B cell (primary cell): ENCODE data around the gene CFAP73. TPM values are rescaled to one million over a fixed set of nuclear protein-coding genes. Genes with fewer than 3 reads are reported as not detected.
A peak's percentile ranks its signal among the peaks of the same experiment; 100 is the strongest.

ENCODE experiments used
- ATAC-seq: fragments of 200-7000 bp; cut with Tn5 transposase; one replicate; pipeline ENCODE4 v1.10.0; 2021; ENCODE audit warnings: low read depth, mild to moderate bottlenecking, moderate number of reproducible peaks, moderate library complexity
- CTCF ChIA-PET: fragments of 350-600 bp; sonication (Branson Sonifier 250); formaldehyde crosslinking; loops from one replicate; lab custom pipeline; 2021; ENCODE audit warnings: antibody characterized with exemption, inconsistent platforms; lab: Charles Lee
- POLR2A ChIA-PET: fragments of 350-600 bp; sonication (Branson Sonifier 250); formaldehyde crosslinking; loops from one replicate; lab custom pipeline; 2021; ENCODE audit warnings: antibody characterized with exemption; lab: Charles Lee
- DNase-seq: peaks from one replicate; pipeline ENCODE4 v3.0.0; 2013
- H2AFZ ChIP-seq: 2 replicates; pipeline ENCODE4 v1.6.1; 2012; ENCODE audit warnings: mild to moderate bottlenecking, low read depth, low read length; ENCODE audit not compliant: insufficient read depth, poor library complexity, severe bottlenecking
- H3K27ac ChIP-seq, 2 donors: 1 replicate in 1 of 2; 2 replicates in 1 of 2; pipeline ENCODE4 v1.5.1; 2012 to 2013; ENCODE audit warnings: low read length in 2 of 2, mild to moderate bottlenecking in 2 of 2, moderate library complexity in 1 of 2
- H3K27me3 ChIP-seq, 4 experiments: fragments of 200-600 bp in 1 of 4; sonication (generic) in 1 of 4; replicated peaks in 1 of 4; 1 replicate in 2 of 4; 2 replicates in 2 of 4; pipeline versions ENCODE4 v1.6.1 to v1.7.0; 2013 to 2016; ENCODE audit warnings: low read length in 3 of 4, mild to moderate bottlenecking in 2 of 4, mixed read lengths in 1 of 4, moderate library complexity in 1 of 4; ENCODE audit not compliant: insufficient read depth in 4 of 4, control insufficient read depth in 3 of 4; ENCODE audit errors: control extremely low read depth in 1 of 4
- H3K36me3 ChIP-seq, 2 experiments: replicated peaks in 1 of 2; 1 replicate in 1 of 2; 2 replicates in 1 of 2; pipeline versions ENCODE4 v1.6.1 to v1.7.1; 2013; ENCODE audit warnings: low read length in 1 of 2; ENCODE audit not compliant: insufficient read depth in 2 of 2, control insufficient read depth in 1 of 2; ENCODE audit errors: control extremely low read depth in 1 of 2, extremely low read depth in 1 of 2
- H3K4me1 ChIP-seq, 2 donors: fragments of 200-600 bp in 1 of 2; sonication (generic) in 1 of 2; 1 replicate in 1 of 2; 2 replicates in 1 of 2; pipeline versions ENCODE4 v1.5.1 to v1.6.1; 2013 to 2017; ENCODE audit warnings: low read length in 2 of 2; ENCODE audit not compliant: control insufficient read depth in 2 of 2, insufficient read depth in 2 of 2
- H3K4me2 ChIP-seq: replicated peaks from 2 replicates; pipeline ENCODE3; 2012; ENCODE audit warnings: mild to moderate bottlenecking, low read depth, low read length; ENCODE audit not compliant: poor library complexity, severe bottlenecking
- H3K4me3 ChIP-seq, 5 experiments: fragments of 200-600 bp in 1 of 5; sonication (generic) in 1 of 5; 1 replicate in 3 of 5; 2 replicates in 2 of 5; pipeline versions ENCODE4 v1.5.1 to v1.7.0; 2011 to 2016; ENCODE audit warnings: low read length in 4 of 5, mild to moderate bottlenecking in 4 of 5, low read depth in 2 of 5, control low read depth in 1 of 5, moderate library complexity in 1 of 5; ENCODE audit not compliant: insufficient read depth in 1 of 5; ENCODE audit errors: control extremely low read depth in 1 of 5, extremely low read depth in 1 of 5
- H3K79me2 ChIP-seq: fragments of 200-600 bp; sonication (generic); one replicate; pipeline ENCODE4 v1.6.0; 2016; ENCODE audit warnings: low read length; ENCODE audit not compliant: control insufficient read depth, insufficient read depth
- H3K9ac ChIP-seq: fragments of 200-600 bp; sonication (generic); 2 replicates; pipeline ENCODE4 v1.6.1; 2017; ENCODE audit warnings: mild to moderate bottlenecking, low read length, moderate library complexity
- H3K9me3 ChIP-seq, 3 donors: one replicate each; pipeline versions ENCODE4 v1.6.1 to v1.7.1; 2013; ENCODE audit warnings: low read length in 2 of 3; ENCODE audit not compliant: control insufficient read depth in 2 of 3, insufficient read depth in 1 of 3; ENCODE audit errors: control extremely low read depth in 1 of 3
- H4K20me1 ChIP-seq: 2 replicates; pipeline ENCODE4 v1.6.0; 2012; ENCODE audit warnings: mild to moderate bottlenecking, low read length; ENCODE audit not compliant: insufficient read depth, control insufficient read depth, poor library complexity, severe bottlenecking
- H3K27ac Mint-ChIP-seq: one replicate; pipeline ENCODE4 v1.8.0; 2021; ENCODE audit warnings: mixed read lengths
- H3K27me3 Mint-ChIP-seq: one replicate; pipeline ENCODE4 v1.8.0; 2021; ENCODE audit warnings: mixed read lengths
- H3K4me1 Mint-ChIP-seq: one replicate; pipeline ENCODE4 v1.8.0; 2021; ENCODE audit warnings: mixed read lengths
- H3K4me3 Mint-ChIP-seq: one replicate; pipeline ENCODE4 v1.8.0; 2021; ENCODE audit warnings: mixed read lengths
- H3K9me3 Mint-ChIP-seq: one replicate; pipeline ENCODE4 v1.8.0; 2022; ENCODE audit warnings: mixed read lengths; ENCODE audit not compliant: insufficient read depth
- CTCF ChIP-seq: fragments of 200-600 bp; IDR thresholded peaks from one replicate; pipeline ENCODE4 v1.8.0; 2022; ENCODE audit warnings: antibody characterized with exemption, mild to moderate bottlenecking
- EZH2 ChIP-seq: IDR thresholded peaks from 2 replicates; pipeline ENCODE4 v1.6.1; 2012; ENCODE audit warnings: borderline replicate concordance, low read depth, mild to moderate bottlenecking, moderate library complexity, low read length; ENCODE audit not compliant: insufficient read depth, poor library complexity, severe bottlenecking
- WGBS: methylation state at CpG from one replicate; pipeline ENCODE4 v1.1.5; 2013; ENCODE audit warnings: missing lambda C conversion rate; ENCODE audit not compliant: insufficient coverage; 5-methylcytosine and 5-hydroxymethylcytosine counted together
- intact Hi-C: fragments of 100-400 bp; cut with micrococcal nuclease; formaldehyde crosslinking; loops from one replicate; pipeline ENCODE4 v1.10.0; 2022
- polyA plus RNA-seq: library from polyadenylated mRNA; depleted of rRNA; stranded (reverse); fragments of >200 nt; gene quantifications from 2 replicates; pipeline ENCODE4 v1.2.3, GENCODE V29; 2012
- total RNA-seq, 2 donors: library from RNA; stranded (reverse); fragments of 120-200 nt in 1 of 2; gene quantifications; 1 replicate in 1 of 2; 2 replicates in 1 of 2; pipeline versions ENCODE4 v1.2.3 to v1.2.4, GENCODE V29; 2013 to 2022

Gene CFAP73
- total and polyA plus RNA-seq, 2 donors (not counting 1 experiment from before 2014, with no cell fraction given), result 0.13 to 5.1 TPM

- Histone ChIP-seq H3K9me3 (no peaks in the 10 kb centered on the region), H3K27ac (no peak overlapping the region), H3K4me2 (no peak overlapping the region), H3K9ac (no peak overlapping the region), H4K20me1 (peaks cover 45% of the 10 kb centered on the region), H3K4me1 (no peaks in the 10 kb centered on the region), H3K27me3 (no peaks in the 10 kb centered on the region), H3K79me2 (no peaks in the 10 kb centered on the region), H3K4me3 (no peak overlapping the region), H3K36me3 (peaks cover 1 to 72% of the 10 kb centered on the region in 2 experiments), H2AFZ (no peak overlapping the region)
- Mint-ChIP-seq H3K9me3 (no peaks in the 10 kb centered on the region), H3K27ac (no peak overlapping the region), H3K4me1 (peaks cover 4% of the 10 kb centered on the region), H3K4me3 (no peak overlapping the region), H3K27me3 (no peaks in the 10 kb centered on the region)
- DNase-seq, result peak; percentile 45
- 68% methylated on average over 13 of the region's 26 CpGs for WGBS
- TF ChIP-seq CTCF (no peak), EZH2 (no peak)
- intact Hi-C loops, result no loop called here
- ChIA-PET CTCF (interaction anchor here (1.0 to 4.9 kb wide), 3 partner anchors 13 to 112 kb away, joined by 4 to 28 read pairs (median 5); no protein-coding TSS in a partner anchor), POLR2A (interaction anchor here (0.7 kb wide), 1 partner anchor 9 kb away, joined by 3 read pairs; no protein-coding TSS in a partner anchor)
- peak; percentile 73 for ATAC-seq
These were observed 12.0 kb downstream of the CFAP73 start for GRCh38 chr12:113161415-113162016.
